HG02759 (cell line): Measurements from ENCODE around the gene GRK5.

ENCODE experiments used
- ATAC-seq: cut with Tn5 transposase; IDR thresholded peaks from one replicate; pipeline ENCODE4 v1.9.1; 2021; ENCODE audit warnings: mild to moderate bottlenecking, moderate library complexity; ENCODE audit not compliant: unreplicated experiment

The GRK5 gene

GRCh38 chr10:119396709-119397071, 189.3 kb downstream of the GRK5 start:
- ATAC-seq, result no peak

GRCh38 chr10:119397416-119397815, 190.0 kb downstream of the GRK5 start:
- ATAC-seq, result no peak

- ATAC-seq, result no peak
Observed at GRCh38 chr10:119398996-119399395, 191.6 kb downstream of the GRK5 start.

GRCh38 chr10:119399466-119399865, 192.1 kb downstream of the GRK5 start:
- ATAC-seq, result no peak

- ATAC-seq, result no peak
Observed at GRCh38 chr10:119401671-119402395, 194.5 kb downstream of the GRK5 start.

GRCh38 chr10:119403921-119404320, 196.6 kb downstream of the GRK5 start:
- no peak for ATAC-seq

GRCh38 chr10:119404719-119405519, 197.5 kb downstream of the GRK5 start:
- no peak for ATAC-seq

- ATAC-seq, result no peak
Observed at GRCh38 chr10:119405520-119405807, 198.1 kb downstream of the GRK5 start.

- ATAC-seq, result no peak
Observed at GRCh38 chr10:119406137-119406536, 198.8 kb downstream of the GRK5 start.

- ATAC-seq, result no peak
Observed at GRCh38 chr10:119406601-119407253, 199.4 kb downstream of the GRK5 start.

- no peak for ATAC-seq
Observed at GRCh38 chr10:119407254-119407777, 199.9 kb downstream of the GRK5 start.

- ATAC-seq, result no peak
Observed at GRCh38 chr10:119408072-119408471, 200.7 kb downstream of the GRK5 start.

- no peak for ATAC-seq
Observed at GRCh38 chr10:119408969-119409371, 201.6 kb downstream of the GRK5 start.

GRCh38 chr10:119409385-119409784, 202.0 kb downstream of the GRK5 start:
- no peak for ATAC-seq

- no peak for ATAC-seq
Observed at GRCh38 chr10:119409906-119410305, 202.5 kb downstream of the GRK5 start.

GRCh38 chr10:119410361-119411116, 203.2 kb downstream of the GRK5 start:
- no peak for ATAC-seq

GRCh38 chr10:119412244-119413092, 205.1 kb downstream of the GRK5 start:
- ATAC-seq, result no peak

- no peak for ATAC-seq
Observed at GRCh38 chr10:119413093-119413453, 205.7 kb downstream of the GRK5 start.

- no peak for ATAC-seq
Observed at GRCh38 chr10:119413471-119414080, 206.2 kb downstream of the GRK5 start.

GRCh38 chr10:119414081-119414611, 206.8 kb downstream of the GRK5 start:
- ATAC-seq, result no peak
